ENCODE results near the gene PNPLA7.

DNA sequence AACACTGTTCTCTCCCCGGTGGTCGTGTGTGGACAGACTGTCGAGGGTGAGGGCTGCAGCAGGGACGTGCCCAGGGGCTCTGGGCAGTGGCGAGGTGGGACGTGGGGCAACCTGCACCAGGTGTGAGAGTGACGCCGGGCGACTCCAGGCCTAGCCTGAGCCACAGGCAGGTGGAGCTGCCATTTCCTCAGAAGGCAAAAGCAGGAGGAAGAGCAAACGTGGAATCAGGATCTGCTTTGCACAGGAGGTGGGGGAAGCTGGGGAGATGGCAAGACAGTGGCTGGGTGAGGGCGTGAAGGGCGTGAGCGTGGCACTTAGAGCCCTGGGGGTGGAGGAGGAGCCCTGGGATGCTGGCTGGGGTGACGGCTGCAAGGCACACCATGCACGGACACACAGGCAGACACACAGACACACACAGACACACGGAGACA is 51.5 kb downstream of the PNPLA7 start:
- TF ChIP-seq POLR2AphosphoS5 (IDR thresholded peaks at IDR 0.05): no peak
- no peak for TF ChIP-seq EP300 (IDR thresholded peaks at IDR 0.05; ENCODE audit: low read depth)
- no peak for TF ChIP-seq CTCF (IDR thresholded peaks at IDR 0.05)
- TF ChIP-seq POLR2A (IDR thresholded peaks at IDR 0.05): no peak

Measured in transverse colon (tissue), 4 donors.